Stimulated activated CD8-positive, alpha-beta memory T cell treated with anti-CD3 and anti-CD28 coated beads, Interleukin-7, amount 100 ng/mL, for 48 hours (primary cell): ENCODE measurements around the gene PRKG1.
"Not testable (repeated sequence)": the region's sequence is repeated elsewhere in the genome, so short reads cannot be mapped to it uniquely, and the experiment has no call there.

ENCODE experiments used
- DNase-seq, 2 donors: peaks; one replicate each; pipeline ENCODE4 v3.0.0-alpha.2; 2020; ENCODE audit warnings: low read depth in 1 of 2; ENCODE audit errors: extremely low read depth in 1 of 2

Gene PRKG1

DNA sequence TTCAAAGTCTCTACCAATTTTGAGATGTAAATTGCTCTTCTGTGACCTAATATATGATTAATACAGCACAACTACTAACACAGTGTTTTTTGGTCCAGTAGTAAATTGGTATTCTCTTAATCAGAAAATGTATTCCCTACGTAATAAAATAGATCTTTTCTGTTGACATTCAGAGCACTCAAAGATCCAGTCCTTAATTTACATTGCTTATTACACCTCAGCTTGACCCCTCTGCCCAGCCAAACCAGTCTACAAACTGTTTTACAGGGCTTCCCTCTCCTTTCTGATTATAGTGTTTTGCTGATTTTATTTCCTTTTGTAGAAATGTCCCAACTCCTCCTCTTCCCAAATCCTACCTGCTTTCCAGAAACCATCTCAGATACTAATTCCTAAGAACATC, 293.4 kb downstream of the PRKG1 start:
- no peak for DNase-seq

- no peak for DNase-seq
Observed at GRCh38 chr10:51368943-51369342, 294.7 kb downstream of the PRKG1 start.

GRCh38 chr10:51369903-51370302, 295.6 kb downstream of the PRKG1 start:
- no peak for DNase-seq

DNA sequence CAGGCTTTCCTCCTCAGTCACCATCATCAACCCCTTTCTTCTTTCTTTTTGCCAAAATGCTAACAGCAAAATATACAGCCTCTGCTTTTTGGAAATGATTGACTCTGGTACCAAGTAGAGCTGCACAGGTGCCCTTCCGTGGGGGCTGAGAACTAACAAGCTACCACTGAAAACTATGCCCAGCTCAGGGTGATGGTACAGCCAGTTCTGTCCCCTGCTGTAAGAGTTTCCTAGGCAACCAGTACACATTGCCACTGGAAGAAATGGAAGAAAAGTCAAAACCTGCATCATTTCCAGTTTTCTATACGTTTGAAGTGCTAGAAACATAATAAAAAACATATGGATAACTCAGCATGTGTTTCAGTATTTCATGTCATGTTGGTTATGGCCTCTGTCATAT, 297.5 kb downstream of the PRKG1 start:
- no peak for DNase-seq

DNA sequence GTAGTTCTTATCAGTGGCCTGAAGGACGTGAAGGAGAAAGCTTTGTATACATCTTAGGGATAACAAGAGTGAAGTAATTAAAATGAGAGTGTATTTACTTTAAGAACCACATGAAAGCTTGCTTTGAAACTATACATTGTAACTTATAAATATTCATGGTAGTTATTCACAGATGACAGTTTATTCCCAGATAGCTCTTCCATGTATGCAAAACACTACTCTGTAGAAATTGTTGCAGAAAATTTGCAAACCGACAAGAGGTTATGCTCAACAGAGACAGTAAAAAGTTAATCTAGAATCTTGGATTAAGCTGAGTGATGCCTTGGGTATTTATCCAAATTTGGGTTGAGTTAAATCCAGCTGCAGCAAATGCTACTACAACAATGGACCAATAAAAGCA, 301.5 kb downstream of the PRKG1 start:
- no peak for DNase-seq

- DNase-seq, result no peak
Observed at GRCh38 chr10:51377070-51377931, 303.0 kb downstream of the PRKG1 start.

DNA sequence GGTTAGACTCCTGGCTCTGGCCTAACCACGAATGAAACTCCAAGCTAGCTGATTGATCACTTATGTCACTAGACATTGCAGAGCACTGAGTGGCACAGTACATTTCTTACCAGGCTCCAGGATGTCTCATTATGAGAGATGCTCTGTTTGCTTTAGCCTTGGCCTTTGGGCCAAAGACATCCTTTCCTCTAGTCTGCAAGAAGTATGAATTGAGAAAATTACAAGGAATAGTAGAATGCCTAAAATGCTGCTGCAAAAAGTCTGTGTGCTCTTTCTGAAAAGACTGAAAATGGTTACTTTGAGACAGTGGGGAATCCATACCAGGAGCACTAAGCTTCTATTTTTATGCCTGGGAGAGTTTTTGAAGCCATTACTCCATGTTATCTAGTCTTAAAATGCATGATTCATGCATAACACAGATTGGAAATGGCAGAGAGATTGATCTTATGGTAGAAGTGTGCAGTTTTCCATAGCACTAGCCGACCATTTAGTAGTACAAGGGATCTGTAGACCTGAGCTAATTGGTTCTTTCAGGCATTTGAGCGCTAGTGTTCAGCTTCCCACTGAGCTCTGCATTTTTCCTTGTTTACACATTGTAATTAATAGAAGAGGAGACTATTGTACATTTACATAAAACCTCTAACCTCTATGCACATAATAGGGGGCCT, 303.8 kb downstream of the PRKG1 start:
- DNase-seq, result no peak

- no peak for DNase-seq
Observed at GRCh38 chr10:51382181-51382580, 307.9 kb downstream of the PRKG1 start.

- DNase-seq, result no peak
Observed at GRCh38 chr10:51384971-51385370, 310.7 kb downstream of the PRKG1 start.

DNA sequence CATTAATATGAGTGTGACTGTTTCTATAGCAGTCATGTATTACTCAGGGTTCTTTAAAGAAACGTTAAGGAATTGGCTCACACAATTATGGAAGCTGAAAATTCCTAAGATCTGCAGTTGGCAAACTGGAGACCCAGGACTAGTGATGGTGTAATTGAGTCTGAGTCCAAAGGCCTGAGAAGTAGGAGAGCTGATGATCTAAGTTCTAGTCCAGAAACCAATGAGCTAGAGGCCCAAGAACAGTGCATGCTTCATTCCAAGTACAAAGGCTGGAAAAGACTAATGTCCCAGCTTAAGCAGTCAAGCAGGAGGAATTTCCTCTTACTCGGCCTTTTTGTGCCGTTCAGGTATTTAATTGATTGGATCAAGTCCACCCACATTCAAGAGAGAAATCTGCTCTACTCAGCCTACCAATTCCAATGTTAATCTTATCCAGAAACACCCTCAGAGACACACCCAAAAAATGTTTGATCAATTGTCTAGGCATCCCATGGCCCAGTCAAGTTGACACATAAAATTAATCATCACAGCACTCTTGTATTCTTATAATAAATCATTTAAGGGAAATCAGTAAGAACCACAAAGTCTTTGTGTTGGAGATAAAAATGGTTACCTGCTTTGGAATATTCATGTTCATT, 312.1 kb downstream of the PRKG1 start:
- DNase-seq, result no peak

- peak; percentile 2 for DNase-seq
Observed at GRCh38 chr10:51389415-51390321, 315.4 kb downstream of the PRKG1 start.

DNA sequence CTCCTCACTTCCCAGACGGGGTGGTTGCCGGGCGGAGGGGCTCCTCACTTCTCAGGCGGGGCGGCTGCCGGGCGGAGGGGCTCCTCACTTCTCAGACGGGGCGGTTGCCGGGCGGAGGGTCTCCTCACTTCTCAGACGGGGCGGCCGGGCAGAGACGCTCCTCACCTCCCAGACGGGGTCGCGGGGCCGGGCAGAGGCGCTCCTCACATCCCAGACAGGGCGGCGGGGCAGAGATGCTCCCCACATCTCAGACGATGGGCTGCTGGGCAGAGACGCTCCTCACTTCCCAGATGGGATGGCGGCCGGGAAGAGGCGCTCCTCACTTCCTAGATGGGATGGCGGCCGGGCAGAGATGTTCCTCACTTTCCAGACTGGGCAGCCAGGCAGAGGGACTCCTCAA, 318.7 kb downstream of the PRKG1 start:
- DNase-seq, result not testable (repeated sequence)

- no peak for DNase-seq
Observed at GRCh38 chr10:51394039-51394438, 319.8 kb downstream of the PRKG1 start.

- no peak for DNase-seq
Observed at GRCh38 chr10:51397244-51397643, 323.0 kb downstream of the PRKG1 start.

DNA sequence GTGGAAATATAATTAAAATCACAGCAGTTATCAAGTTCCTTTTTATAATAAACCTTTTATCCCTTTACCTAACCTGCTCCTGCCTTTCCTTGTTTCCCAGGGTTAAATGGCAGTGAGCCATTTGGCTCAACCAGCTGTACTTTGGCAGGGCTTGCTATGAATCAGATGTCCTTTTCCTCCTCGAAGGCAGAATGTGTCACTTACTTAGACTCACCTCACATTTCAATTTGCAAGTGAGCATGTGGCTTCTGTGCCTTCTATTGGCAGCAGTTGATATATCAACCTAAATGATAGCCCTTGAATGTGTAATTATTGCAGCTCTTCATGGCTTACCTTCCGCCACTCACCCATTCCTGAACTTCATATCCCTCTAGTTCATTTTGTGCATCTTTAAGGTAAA, 323.4 kb downstream of the PRKG1 start:
- DNase-seq, result no peak

DNA sequence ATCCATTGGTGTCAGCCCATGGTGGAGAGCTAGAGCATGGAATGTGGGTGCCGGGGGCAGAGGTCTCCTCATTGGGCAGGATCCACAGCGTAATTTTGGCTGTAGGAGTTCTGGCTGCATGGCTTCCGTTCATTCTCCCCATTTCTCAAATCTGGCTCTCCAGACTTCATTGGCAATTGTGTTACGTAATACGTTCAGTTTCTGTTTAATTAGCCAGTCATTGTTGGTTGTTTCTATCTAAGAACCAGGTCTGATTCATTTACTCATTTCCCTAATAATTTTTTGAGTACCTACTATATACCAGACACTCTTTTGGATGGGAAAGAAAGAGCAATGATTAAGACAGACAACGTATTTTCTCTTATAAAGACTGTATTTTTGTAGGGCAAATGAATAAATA, 325.6 kb downstream of the PRKG1 start:
- DNase-seq, result no peak

DNA sequence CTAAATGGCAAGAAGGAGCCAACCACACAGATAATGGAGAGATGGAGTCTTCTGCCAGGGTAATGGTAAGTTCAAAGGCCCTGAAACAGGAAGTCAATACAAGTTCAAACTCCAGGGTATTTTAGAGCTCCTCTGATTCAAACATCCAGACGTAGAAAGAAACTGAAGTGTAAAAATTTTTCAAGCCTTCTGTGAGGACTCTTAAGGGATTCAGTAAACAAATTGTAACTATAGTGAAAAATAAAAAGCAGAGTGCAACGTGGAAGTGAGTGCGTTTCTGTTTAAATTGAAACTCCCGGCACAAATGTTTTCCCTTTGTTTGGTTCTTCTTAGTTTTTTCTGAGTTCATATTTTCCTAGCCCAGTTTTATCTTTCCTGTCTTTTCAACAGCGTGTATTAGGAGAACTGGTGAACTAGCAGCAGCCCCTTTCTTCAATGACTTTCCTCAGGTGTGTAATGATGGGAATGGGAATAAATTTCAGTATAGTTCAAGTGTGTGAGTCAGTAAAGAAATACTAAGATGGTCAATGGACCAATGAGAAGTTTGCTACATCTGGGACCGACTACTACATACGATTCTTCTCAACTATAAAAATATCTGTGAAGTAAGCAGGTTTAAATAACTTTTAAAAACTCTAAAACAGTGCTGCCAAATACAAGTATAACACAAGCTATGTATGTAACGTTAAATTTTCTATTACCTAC, 326.3 kb downstream of the PRKG1 start:
- no peak for DNase-seq

DNA sequence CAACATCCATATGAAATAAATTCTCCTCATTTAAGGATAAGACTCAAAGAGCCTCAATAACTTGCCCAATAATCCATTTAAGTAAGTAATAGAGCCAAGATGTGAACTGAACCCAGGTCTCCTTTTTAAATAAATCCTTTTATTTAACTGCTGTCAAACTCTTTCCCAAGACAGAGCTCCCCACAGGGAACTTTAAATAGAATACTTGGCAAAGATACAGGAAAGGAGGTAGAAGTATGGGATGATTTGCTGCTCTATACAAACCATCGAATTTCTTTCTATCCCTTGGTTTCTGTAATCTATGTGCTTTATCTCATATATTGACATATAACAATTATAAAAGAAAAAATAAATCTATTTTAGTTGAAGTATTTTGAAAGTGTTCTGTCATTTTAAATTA, 329.2 kb downstream of the PRKG1 start:
- DNase-seq, result no peak

DNA sequence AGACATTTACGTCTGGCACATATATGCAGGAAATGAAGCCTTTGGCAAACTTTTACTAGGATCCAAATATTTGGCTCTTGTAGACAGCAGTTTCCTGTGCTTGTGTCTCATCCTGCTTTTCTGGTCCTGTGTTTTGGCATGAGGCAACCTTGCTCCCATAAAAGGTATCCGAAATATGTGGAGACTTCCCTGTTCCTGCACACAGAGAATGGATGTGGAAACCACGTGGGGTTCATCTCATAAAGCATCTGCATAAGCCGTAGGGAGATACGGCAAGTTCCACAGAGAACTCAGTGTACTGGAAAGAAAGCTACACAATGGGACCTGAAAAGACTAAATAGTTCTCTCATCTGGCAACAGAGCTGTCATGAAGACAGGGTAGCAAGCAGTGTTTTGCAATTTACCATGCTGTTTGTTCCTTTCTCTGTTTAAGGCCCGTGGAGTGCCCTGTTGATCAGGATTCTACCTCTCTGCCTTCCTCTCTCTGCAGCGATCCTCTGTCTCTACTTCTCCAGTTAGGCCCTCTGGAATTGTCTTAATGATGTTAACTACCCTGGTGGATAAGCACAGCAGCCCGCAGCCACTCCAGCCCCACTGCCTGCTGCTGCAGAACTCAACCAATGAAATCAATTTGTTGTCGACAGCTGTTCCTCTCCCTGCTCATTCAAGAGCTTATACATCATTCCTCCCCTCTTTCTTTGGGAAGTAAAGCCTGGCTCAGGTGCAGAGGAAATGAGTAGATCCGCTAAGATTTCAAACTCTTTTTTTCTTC, 331.5 kb downstream of the PRKG1 start:
- DNase-seq, result no peak

DNA sequence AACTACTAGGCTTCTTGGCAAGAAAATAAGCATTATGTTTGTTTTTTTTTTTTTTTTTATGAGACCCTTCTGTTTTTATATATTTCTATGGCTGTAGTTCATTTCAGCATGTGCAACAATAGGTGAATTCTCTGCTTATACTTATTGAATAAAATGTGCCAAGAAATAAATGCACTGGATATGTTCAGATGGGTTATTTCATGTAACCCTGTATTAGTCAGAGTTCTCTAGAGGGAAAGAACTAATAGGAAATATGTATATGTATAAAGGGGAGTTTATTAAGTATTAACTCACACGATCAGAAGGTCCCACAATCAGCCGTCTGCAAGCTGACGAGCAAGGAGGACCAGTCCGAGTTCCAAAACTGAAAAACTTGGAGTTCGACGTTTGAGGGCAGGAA, 332.3 kb downstream of the PRKG1 start:
- DNase-seq, result no peak
